ENCODE results near the gene FAM216A. TPM values are rescaled to one million over a fixed set of nuclear protein-coding genes. Genes with fewer than 3 reads are reported as not detected.

FAM216A gene
- total RNA-seq, 2 donors from 2014 or later = 6.9 to 10.0 TPM

- no peak overlapping the region for H3K4me3 ChIP-seq
- H3K9me3 ChIP-seq = no peaks in the 10 kb centered on the region
- DNase-seq (ENCODE audit: low spot score) = no peak
- H3K4me1 ChIP-seq = peaks cover 0 to 43% of the 10 kb centered on the region in 2 donors
- H3K36me3 ChIP-seq = peaks cover 37% of the 10 kb centered on the region
- H3K27me3 ChIP-seq = no peaks in the 10 kb centered on the region
- TF ChIP-seq CTCF (IDR thresholded peaks at IDR 0.05) = no peak
- H3K27ac ChIP-seq = peak overlapping the region in 1 of 2 donors; percentile 87
These were observed 66.2 kb downstream of the FAM216A start for GRCh38 chr12:110534811-110535210.

- H3K36me3 ChIP-seq = peaks cover 37% of the 10 kb centered on the region
- no peak for DNase-seq (ENCODE audit: low spot score)
- no peak overlapping the region for H3K4me3 ChIP-seq
- H3K9me3 ChIP-seq = no peaks in the 10 kb centered on the region
- TF ChIP-seq CTCF (IDR thresholded peaks at IDR 0.05) = no peak
- H3K27ac ChIP-seq = peak overlapping the region; percentile 82 to 87
- no peaks in the 10 kb centered on the region for H3K27me3 ChIP-seq
- H3K4me1 ChIP-seq = peaks cover 0 to 29% of the 10 kb centered on the region in 2 donors
These were observed 68.4 kb downstream of the FAM216A start for GRCh38 chr12:110536834-110537604.

GRCh38 chr12:110537605-110538409 lies 69.2 kb downstream of the FAM216A start:
- Histone ChIP-seq H3K4me3 (no peak overlapping the region), H3K36me3 (peaks cover 37% of the 10 kb centered on the region)

GRCh38 chr12:110538869-110539622 lies 70.4 kb downstream of the FAM216A start:
- Histone ChIP-seq H3K27me3 (no peaks in the 10 kb centered on the region), H3K36me3 (peaks cover 37% of the 10 kb centered on the region), H3K4me3 (no peak overlapping the region), H3K27ac (peak overlapping the region; percentile 82 to 87), H3K4me1 (peaks cover 0 to 42% of the 10 kb centered on the region in 2 donors), H3K9me3 (no peaks in the 10 kb centered on the region)
- no peak for TF ChIP-seq CTCF (IDR thresholded peaks at IDR 0.05)
- DNase-seq (ENCODE audit: low spot score) = no peak

More at GRCh38 chr12:110537605-110538409, 69.2 kb downstream of the FAM216A start:
- Histone ChIP-seq H3K4me1 (peaks cover 0 to 29% of the 10 kb centered on the region in 2 donors), H3K27ac (peak overlapping the region; percentile 82 to 87), H3K27me3 (no peaks in the 10 kb centered on the region), H3K9me3 (no peaks in the 10 kb centered on the region)
- no peak for DNase-seq (ENCODE audit: low spot score)
- no peak for TF ChIP-seq CTCF (IDR thresholded peaks at IDR 0.05)

Other genes starting within 250 kb of the FAM216A start
- gene ATP2A2, start 187.6 kb upstream of the FAM216A start, total RNA-seq = 1,000 to 10,000 TPM; 1,597 to 3,086 TPM
- gene ANAPC7, start 65.1 kb upstream of the FAM216A start, total RNA-seq = 10 to 100 TPM; 30.4 to 30.9 TPM
- gene ARPC3, start 18.5 kb upstream of the FAM216A start, total RNA-seq = 100 to 1,000 TPM in 1 of 2 donors, 10 to 100 TPM in 1; 96.4 to 138 TPM
- gene GPN3, start 588 bp upstream of the FAM216A start, total RNA-seq = 10 to 100 TPM; 18.7 to 22.0 TPM
- gene VPS29, start 33.3 kb downstream of the FAM216A start, total RNA-seq = 10 to 100 TPM; 65.7 to 96.1 TPM
- 1 to 10 TPM in 1 of 2 donors, under 1 TPM in 1; 0.26 to 1.2 TPM for gene RAD9B, start 33.5 kb downstream of the FAM216A start, total RNA-seq
- 10 to 100 TPM; 32.1 to 53.6 TPM for gene PPTC7, start 114.5 kb downstream of the FAM216A start, total RNA-seq
- 10 to 100 TPM; 23.7 to 29.0 TPM for gene TCTN1, start 145.3 kb downstream of the FAM216A start, total RNA-seq
- gene HVCN1, start 220.3 kb downstream of the FAM216A start, total RNA-seq = 10 to 100 TPM; 21.7 to 24.1 TPM